Peyer's patch (tissue), 4 donors: ENCODE results near the gene RBBP9. TPM values are rescaled to one million over a fixed set of nuclear protein-coding genes. Genes with fewer than 3 reads are reported as not detected.

Experiments used
- DNase-seq, 3 donors: peaks; one replicate each; pipeline ENCODE4 v3.0.0-alpha.2; 2017 to 2019
- H3K27ac ChIP-seq, 4 donors: fragments of 200-600 bp; sonication (generic); one replicate each; pipeline ENCODE4 v1.5.1; 2016 to 2019
- H3K27me3 ChIP-seq, 2 donors: fragments of 200-600 bp; sonication (generic); one replicate each; pipeline ENCODE4 v1.5.1; 2019
- H3K36me3 ChIP-seq, 3 donors: fragments of 200-600 bp; sonication (generic); one replicate each; pipeline ENCODE4 v1.5.1; 2016 to 2019
- H3K4me1 ChIP-seq, 4 donors: fragments of 200-600 bp; sonication (generic); one replicate each; pipeline ENCODE4 v1.5.1; 2016 to 2019
- H3K4me3 ChIP-seq, 4 donors: fragments of 200-600 bp; sonication (generic); 1 replicate in 3 of 4; 2 replicates in 1 of 4; pipeline ENCODE4 v1.5.1; 2016 to 2019; ENCODE audit warnings: mild to moderate bottlenecking in 1 of 4
- H3K9me3 ChIP-seq, 4 donors: fragments of 200-600 bp; sonication (generic); one replicate each; pipeline ENCODE4 v1.5.1; 2016 to 2019; ENCODE audit warnings: mild to moderate bottlenecking in 1 of 4
- POLR2A ChIP-seq, 2 donors: fragments of 450-650 bp; IDR thresholded peaks; one replicate each; pipeline ENCODE4 v1.5.1; 2017; ENCODE audit warnings: antibody characterized with exemption in 2 of 2, mild to moderate bottlenecking in 2 of 2, moderate library complexity in 2 of 2
- total RNA-seq, 4 donors: library from RNA; depleted of rRNA; stranded (reverse); fragments of >200 nt; gene quantifications; one replicate each; pipeline ENCODE4 v1.1.0, GENCODE V29; 2016
- TF ChIP-seq, protein P1 (sequence below), 6 experiments: fragments of 450-650 bp in 4 of 6; fragments of 200-600 bp in 2 of 6; sonication (generic) in 1 of 6; IDR thresholded peaks; one replicate each; pipeline ENCODE4 v1.5.1; 2017 to 2019; ENCODE audit warnings: antibody characterized with exemption in 6 of 6, mild to moderate bottlenecking in 3 of 6, moderate library complexity in 1 of 6

RBBP9 gene
- total RNA-seq, 4 donors from 2014 or later = 6.2 to 14.9 (median 12.8) TPM

DNA sequence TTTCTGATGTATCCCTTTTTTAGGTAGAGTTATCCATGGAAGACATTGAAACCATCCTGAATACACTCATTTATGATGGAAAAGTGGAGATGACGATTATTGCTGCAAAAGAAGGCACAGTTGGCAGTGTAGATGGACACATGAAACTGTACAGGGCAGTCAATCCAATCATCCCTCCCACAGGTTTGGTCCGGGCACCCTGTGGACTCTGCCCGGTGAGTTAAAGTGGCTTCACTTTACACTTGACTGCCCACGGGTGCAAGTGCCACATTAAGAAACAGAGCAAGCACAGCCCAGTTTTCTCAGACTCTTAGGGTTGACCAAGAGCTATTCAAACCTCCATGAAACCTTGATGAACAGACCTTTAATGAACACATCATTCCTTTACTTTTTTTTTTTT lies 15.4 kb downstream of the RBBP9 start:
- TF ChIP-seq POLR2A (IDR thresholded peaks at IDR 0.05) = no peak
- TF ChIP-seq, protein P1, sequence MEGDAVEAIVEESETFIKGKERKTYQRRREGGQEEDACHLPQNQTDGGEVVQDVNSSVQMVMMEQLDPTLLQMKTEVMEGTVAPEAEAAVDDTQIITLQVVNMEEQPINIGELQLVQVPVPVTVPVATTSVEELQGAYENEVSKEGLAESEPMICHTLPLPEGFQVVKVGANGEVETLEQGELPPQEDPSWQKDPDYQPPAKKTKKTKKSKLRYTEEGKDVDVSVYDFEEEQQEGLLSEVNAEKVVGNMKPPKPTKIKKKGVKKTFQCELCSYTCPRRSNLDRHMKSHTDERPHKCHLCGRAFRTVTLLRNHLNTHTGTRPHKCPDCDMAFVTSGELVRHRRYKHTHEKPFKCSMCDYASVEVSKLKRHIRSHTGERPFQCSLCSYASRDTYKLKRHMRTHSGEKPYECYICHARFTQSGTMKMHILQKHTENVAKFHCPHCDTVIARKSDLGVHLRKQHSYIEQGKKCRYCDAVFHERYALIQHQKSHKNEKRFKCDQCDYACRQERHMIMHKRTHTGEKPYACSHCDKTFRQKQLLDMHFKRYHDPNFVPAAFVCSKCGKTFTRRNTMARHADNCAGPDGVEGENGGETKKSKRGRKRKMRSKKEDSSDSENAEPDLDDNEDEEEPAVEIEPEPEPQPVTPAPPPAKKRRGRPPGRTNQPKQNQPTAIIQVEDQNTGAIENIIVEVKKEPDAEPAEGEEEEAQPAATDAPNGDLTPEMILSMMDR (IDR thresholded peaks at IDR 0.05) = no peak
- Histone ChIP-seq H3K4me3 (no peak overlapping the region), H3K4me1 (no peaks in the 10 kb centered on the region), H3K9me3 (no peaks in the 10 kb centered on the region), H3K27me3 (no peaks in the 10 kb centered on the region), H3K36me3 (peaks cover 0 to 82% (median 0%) of the 10 kb centered on the region in 3 donors), H3K27ac (no peak overlapping the region)
- no peak for DNase-seq

DNA sequence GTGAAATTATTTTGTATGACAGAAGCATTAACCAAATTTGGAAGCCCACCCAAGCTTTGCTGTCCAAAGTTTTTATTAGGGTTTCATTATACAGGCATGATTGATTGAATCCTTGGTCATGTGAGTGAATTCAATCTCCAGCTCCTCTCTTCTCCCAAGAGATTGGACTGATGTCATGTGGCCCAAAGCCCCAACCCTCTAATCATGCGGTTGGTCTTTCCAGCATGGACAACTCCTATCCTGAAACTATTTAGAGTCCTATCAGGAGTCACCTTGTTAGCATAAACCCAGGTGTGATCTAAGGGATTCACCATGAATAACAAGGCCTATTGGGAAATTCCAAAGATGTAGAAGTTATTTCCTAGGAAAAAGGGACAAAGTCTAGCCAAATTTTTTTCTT lies 19.2 kb downstream of the RBBP9 start:
- Histone ChIP-seq H3K4me3 (no peak overlapping the region), H3K27ac (no peak overlapping the region), H3K27me3 (no peaks in the 10 kb centered on the region), H3K9me3 (no peaks in the 10 kb centered on the region), H3K4me1 (no peaks in the 10 kb centered on the region), H3K36me3 (peaks cover 0 to 82% (median 0%) of the 10 kb centered on the region in 3 donors)
- TF ChIP-seq POLR2A (IDR thresholded peaks at IDR 0.05) = no peak
- TF ChIP-seq, protein P1 (IDR thresholded peaks at IDR 0.05) = no peak
- DNase-seq = no peak

DNA sequence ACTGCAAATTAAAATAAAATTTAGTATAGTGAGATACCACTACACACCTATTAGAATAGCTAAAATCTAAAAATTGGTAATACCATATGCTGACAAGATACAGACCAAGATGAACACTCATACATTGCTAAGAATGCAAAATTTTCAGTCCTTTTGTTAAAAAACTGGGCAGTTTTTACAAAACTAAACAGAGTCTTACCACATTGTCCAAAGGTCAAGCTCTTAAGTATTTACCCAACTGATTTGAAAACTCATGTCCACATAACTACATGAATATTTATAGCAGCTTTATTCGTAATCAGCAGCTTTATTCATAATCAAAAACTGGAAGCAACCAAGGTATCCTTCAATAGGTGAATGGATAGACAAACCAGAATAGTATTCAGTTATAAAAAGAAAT lies 19.8 kb downstream of the RBBP9 start:
- peaks cover 0 to 78% (median 0%) of the 10 kb centered on the region in 3 donors for H3K36me3 ChIP-seq
- H3K4me3 ChIP-seq = no peak overlapping the region
- TF ChIP-seq, protein P1 (IDR thresholded peaks at IDR 0.05) = no peak
- no peak for TF ChIP-seq POLR2A (IDR thresholded peaks at IDR 0.05)
- H3K27ac ChIP-seq = no peak overlapping the region
- no peak for DNase-seq
- no peaks in the 10 kb centered on the region for H3K27me3 ChIP-seq
- no peaks in the 10 kb centered on the region for H3K4me1 ChIP-seq
- H3K9me3 ChIP-seq = no peaks in the 10 kb centered on the region

DNA sequence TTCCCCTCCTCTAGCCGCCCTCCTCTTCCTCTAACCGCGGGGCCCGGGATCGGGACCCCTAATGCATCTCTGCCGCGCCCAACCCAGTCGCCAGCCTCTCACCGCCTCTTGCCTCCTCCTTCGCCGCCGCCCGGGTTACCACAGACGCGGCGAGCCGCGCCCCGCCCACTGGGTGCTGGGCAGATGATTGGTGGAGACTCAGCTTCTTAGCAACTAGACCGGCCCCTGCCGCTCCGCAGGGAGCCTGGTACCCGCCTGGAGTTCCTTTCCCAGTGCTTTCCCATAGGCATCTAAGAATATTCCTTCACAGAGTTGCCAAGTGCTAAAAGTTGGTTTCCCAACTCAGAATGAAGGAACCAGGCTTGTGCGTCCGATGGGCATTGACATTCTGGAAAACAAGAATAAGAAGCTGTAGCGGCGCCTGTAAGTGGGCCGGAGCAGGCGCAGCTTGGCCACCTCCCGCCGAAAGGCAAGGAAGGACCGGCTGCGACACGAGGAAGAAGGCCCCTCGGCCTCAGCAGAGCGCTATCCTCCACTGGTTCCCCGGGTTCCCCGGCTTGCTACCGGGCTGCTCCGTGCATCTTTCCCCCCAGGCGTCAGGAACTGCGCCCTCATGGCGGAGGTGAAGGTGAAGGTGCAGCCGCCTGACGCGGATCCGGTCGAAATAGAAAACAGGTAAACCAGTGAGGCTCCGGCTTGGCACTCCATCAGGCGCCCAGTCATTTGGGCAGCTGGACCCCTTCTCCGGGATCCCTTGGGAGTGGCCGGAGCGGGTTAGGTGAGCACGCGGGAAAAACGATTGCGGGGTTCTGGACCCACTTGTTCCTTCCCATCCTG lies 29.9 kb downstream of the RBBP9 start, which contains the start of the genes DZANK1 and POLR3F:
Gene DZANK1 (minus strand): TSS at position 137 of the 837 bp plus-strand sequence. CDS start 1,672 bp downstream, outside the sequence.
Gene POLR3F (plus strand): TSS at position 497 of the 837 bp plus-strand sequence. CDS start 117 bp downstream, at position 614.
- DNase-seq = peak; percentile 95 to 98 (median 96)
- H3K36me3 ChIP-seq = peaks cover 0 to 17% (median 0%) of the 10 kb centered on the region in 3 donors
- H3K27me3 ChIP-seq = no peaks in the 10 kb centered on the region

DNA sequence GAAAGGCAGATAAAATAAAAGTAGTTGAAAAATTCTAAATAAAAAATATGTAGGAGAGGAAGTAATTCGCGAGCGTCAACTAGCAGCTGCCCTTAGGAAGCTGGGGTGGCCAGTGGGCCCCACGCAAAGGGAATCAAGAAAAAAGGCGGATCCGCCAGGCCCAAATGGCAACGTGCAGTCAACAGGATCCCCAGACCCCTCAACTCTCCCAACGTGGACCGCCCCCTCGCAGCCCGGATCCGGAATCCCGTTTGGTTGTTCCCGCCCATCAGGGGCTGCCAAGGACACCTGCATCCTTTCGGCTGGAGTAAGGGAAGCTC lies 30.5 kb downstream of the RBBP9 start:
- H3K36me3 ChIP-seq = peaks cover 0 to 16% (median 0%) of the 10 kb centered on the region in 3 donors
- H3K4me3 ChIP-seq = peak overlapping the region; percentile 75 to 82 (median 80)
- no peak for TF ChIP-seq POLR2A (IDR thresholded peaks at IDR 0.05)
- TF ChIP-seq, protein P1 (IDR thresholded peaks at IDR 0.05) = no peak
- H3K4me1 ChIP-seq = peaks cover 0 to 12% (median 11%) of the 10 kb centered on the region in 4 donors
- H3K27ac ChIP-seq = peak overlapping the region in 3 of 4 donors; percentile 72 to 85 (median 80)
- no peak for DNase-seq
- H3K9me3 ChIP-seq = no peaks in the 10 kb centered on the region
- H3K27me3 ChIP-seq = no peaks in the 10 kb centered on the region

More for the DNA sequence above, 29.9 kb downstream of the RBBP9 start, which contains the start of the genes DZANK1 and POLR3F:
- Histone ChIP-seq H3K4me1 (peaks cover 0 to 12% (median 11%) of the 10 kb centered on the region in 4 donors), H3K4me3 (peak within 1 kb of the TSS; percentile 75 to 82 (median 80)), H3K27ac (peak within 1 kb of the TSS; percentile 72 to 85 (median 80)), H3K9me3 (no peaks in the 10 kb centered on the region)
- TF ChIP-seq, protein P1 (IDR thresholded peaks at IDR 0.05) = peak in 1 of 6 experiments; percentile 16
- peak in 1 of 2 donors; percentile 56 for TF ChIP-seq POLR2A (IDR thresholded peaks at IDR 0.05)
